Measurements from ENCODE around the gene PPHLN1. TPM values are rescaled to one million over a fixed set of nuclear protein-coding genes. Genes with fewer than 3 reads are reported as not detected.

PPHLN1 gene
- polyA plus RNA-seq, 4 donors = 58.9 to 75.7 (median 68.7) TPM

DNA sequence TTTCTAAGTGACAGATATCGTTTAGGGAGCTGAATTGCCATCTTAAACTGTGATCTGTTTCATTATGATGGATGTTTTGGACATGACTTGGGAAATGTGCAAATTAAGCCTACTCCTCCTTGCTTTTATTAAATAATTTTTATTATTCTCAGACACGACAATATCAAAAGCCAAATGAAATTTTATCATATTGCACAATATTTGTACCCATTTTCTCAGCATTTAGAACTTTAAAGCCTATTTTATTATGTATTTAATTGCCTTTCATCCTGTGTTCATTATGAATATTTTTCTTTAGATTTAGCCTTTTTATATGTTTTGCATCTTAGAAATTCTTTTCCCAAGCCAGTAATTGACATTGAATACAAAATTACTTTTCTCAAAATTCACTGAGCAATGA is 102.9 kb downstream of the PPHLN1 start:
- DNase-seq (ENCODE audit: low read depth in 4 of 4, low spot score in 2 of 4) = no peak

DNA sequence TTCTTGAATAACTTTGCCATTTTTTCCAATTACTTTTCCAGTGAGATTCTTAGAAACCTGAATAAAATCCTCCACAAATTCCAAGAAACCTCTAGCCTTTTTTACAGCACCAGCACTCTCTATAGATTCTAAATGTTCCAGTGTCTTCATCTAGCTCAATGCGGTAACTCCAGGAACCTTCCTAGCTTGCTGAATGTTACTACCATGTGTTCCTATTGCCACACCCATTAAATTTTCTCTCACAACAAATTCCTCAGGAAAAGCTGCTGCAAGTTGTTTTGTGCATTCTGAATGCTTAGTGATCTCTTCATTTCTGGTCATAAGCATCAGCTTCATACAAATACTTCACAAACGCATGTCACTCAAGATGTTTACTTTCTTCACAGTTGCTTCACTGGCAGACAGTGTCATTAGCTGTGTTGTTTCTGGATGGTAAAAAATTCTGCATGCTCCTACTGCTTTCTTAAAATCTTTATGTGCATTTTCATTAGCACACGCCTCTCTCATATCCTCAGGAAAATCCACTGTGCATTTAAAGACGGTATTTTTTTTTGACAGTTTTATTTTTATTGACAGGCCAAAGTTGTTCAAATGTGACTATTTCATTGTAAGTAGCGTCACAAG is 106.7 kb downstream of the PPHLN1 start:
- no peak for DNase-seq (ENCODE audit: low read depth in 4 of 4, low spot score in 2 of 4)

- no peak for DNase-seq (ENCODE audit: low read depth in 4 of 4, low spot score in 2 of 4)
Measured at GRCh38 chr12:42440608-42441007, 114.6 kb downstream of the PPHLN1 start.

GRCh38 chr12:42442311-42442759 is 116.4 kb downstream of the PPHLN1 start:
- no peak for DNase-seq (ENCODE audit: low read depth in 4 of 4, low spot score in 2 of 4)

GRCh38 chr12:42442888-42443287 is 116.9 kb downstream of the PPHLN1 start:
- DNase-seq (ENCODE audit: low read depth in 4 of 4, low spot score in 2 of 4) = no peak

DNA sequence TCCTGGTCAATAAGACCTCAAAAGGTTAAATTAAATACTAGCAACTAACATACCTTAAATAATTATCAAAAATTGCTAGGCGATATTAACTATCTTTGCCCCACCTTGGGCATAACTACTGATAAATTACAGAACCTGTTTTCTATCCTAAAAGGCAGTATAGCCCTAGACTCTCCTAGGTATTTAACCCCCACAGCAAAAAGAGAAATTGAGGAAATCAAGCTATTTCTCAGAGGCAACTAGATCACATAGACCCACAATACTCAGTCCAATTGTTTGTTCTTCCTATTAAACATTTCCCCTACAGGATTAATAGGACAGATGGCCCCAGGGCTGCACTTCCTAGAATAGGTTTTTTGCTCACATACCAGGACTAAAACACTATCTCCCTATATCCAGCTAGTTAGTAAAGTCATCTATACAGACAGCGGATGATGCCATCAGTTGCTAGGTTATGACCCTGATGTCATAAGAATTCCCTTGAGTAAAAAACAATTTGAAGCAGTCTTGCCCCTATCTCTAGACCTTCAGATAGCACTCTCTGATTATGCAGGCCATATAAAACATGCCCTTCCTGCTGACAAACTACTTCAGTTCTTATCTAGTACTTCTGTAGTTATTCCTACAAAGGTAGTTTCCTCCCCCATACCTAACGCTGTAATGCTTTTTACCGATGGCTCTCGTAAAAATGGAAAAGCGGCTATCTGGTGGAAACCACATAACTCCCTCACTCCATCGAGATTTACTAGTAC is 118.4 kb downstream of the PPHLN1 start:
- DNase-seq (ENCODE audit: low read depth in 4 of 4, low spot score in 2 of 4) = no peak

DNA sequence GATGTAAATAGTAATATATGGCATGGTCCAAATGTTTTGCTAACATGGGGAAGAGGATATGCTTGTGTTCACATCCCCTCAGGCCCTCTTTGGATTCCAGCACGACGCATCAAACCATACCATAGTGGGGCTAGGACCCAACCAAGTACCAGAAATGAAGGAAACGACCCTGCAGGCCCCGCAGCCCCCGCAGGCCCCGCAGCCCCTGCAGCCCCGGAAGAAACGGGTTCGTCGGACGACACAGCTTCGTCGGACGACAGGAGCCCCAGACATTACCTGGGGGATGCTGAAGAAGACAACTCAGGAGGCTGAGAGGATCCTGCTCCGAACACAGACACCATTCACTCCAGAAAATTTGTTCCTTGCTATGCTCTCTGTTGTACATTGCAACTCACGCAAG is 119.9 kb downstream of the PPHLN1 start:
- no peak for DNase-seq (ENCODE audit: low read depth in 4 of 4, low spot score in 2 of 4)

DNA sequence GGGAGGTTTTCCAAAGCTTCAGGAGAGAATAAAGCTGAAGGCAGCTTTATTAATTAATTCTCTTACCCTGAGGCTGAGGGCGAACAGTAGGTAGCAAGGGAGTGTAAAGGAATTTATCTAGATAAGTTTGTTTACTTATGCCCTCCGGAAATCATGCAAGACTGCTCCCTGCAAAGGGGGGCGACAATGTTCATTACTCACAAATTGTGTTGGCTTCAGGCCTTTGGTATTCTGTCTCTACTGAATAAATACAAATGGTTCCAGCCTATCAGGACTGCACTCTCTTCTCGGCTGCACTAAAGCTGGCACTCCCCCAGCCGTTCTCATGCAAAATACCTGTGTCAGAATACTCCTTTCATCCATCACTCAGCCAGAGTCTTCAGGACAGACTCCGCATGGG is 120.8 kb downstream of the PPHLN1 start:
- DNase-seq (ENCODE audit: low read depth in 4 of 4, low spot score in 2 of 4) = no peak

DNA sequence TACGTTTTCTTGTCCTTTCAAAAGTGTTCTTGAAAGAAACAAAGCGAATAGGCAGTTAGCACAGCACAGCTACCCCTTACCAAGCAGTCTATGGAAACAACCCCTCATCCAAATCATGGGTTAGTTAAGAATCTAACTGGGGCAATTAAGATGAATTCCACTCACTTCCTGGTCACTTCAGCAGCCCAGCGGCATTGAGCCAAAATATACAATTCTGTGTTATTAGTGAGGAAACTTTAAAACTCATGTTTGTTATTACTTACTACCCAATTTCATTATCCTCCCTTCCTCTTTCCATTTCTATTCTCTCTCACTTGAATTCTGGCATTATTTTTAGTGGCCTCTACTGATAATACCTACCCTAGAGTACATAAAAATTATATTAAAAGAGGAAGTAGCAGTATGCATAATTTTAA is 121.4 kb downstream of the PPHLN1 start:
- DNase-seq (ENCODE audit: low read depth in 4 of 4, low spot score in 2 of 4) = no peak

GRCh38 chr12:42448841-42449240 is 122.9 kb downstream of the PPHLN1 start:
- DNase-seq (ENCODE audit: low read depth in 4 of 4, low spot score in 2 of 4) = no peak

GRCh38 chr12:42450248-42450647 is 124.3 kb downstream of the PPHLN1 start:
- no peak for DNase-seq (ENCODE audit: low read depth in 4 of 4, low spot score in 2 of 4)

DNA sequence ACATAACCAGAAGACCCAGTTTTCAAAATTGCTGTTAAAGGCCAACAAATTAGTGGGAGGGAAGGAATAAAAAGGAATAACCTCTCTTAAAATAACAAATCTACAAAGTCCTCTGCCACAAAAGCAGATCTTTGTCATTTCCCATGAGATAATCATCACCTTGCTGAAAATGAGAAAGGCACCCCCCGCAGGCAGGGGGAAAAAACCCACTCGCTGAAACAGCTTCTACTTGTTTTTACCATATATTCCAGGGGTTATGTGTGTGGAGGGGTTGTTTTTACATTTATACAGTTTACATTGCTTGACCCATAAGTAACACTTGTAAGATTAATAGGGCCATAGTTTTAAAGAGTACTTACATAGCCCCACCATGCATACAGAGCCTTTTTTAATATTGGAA is 132.6 kb downstream of the PPHLN1 start:
- DNase-seq (ENCODE audit: low read depth in 4 of 4, low spot score in 2 of 4) = no peak

DNA sequence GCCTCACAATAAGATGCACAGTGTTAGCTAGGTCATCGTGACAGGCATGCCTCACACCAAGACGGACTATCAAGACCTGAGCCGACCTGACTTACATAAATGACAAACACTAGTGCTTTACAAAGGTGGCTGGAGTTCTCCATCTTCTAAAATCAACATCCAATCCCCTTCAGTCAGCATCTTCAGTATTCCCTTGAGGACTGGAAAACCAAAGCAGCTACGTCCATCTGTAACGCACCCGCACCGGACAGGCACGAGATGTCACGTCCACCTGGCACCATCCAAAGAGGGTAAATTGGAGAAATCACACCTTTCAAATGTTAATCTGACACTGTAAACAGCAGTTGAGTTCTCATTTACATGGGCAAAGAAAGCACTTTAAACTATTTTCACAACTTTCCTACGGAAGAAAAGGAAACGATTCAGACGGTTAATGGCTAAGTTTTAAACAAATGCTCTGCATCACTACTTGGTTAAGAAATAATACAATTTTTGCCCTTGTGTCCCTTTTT is 133.4 kb downstream of the PPHLN1 start:
- no peak for DNase-seq (ENCODE audit: low read depth in 4 of 4, low spot score in 2 of 4)

- DNase-seq (ENCODE audit: low read depth in 4 of 4, low spot score in 2 of 4) = no peak
Measured at GRCh38 chr12:42462486-42462885, 136.5 kb downstream of the PPHLN1 start.

DNA sequence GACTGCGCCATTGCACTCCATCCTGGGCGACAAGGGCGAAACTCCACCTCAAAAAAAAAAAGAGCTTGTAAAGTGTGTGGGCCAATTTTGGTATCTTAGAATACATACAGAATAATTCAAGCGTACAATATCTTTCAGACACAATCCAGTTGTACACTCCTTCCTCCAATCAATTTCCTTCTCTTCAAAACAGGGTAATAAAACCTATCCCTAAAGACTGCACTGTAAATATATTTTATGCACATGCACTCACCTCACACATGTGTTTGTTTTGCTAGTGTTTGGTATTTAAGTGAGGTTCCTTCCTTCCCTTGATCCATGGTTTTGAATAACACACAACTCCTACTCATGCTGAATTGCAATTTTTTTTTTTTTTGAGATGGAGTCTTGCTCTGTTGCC is 137.7 kb downstream of the PPHLN1 start:
- no peak for DNase-seq (ENCODE audit: low read depth in 4 of 4, low spot score in 2 of 4)

- no peak for DNase-seq (ENCODE audit: low read depth in 4 of 4, low spot score in 2 of 4)
Measured at GRCh38 chr12:42468341-42468821, 142.4 kb downstream of the PPHLN1 start.

GRCh38 chr12:42468921-42469320 is 143.0 kb downstream of the PPHLN1 start:
- DNase-seq (ENCODE audit: low read depth in 4 of 4, low spot score in 2 of 4) = no peak

DNA sequence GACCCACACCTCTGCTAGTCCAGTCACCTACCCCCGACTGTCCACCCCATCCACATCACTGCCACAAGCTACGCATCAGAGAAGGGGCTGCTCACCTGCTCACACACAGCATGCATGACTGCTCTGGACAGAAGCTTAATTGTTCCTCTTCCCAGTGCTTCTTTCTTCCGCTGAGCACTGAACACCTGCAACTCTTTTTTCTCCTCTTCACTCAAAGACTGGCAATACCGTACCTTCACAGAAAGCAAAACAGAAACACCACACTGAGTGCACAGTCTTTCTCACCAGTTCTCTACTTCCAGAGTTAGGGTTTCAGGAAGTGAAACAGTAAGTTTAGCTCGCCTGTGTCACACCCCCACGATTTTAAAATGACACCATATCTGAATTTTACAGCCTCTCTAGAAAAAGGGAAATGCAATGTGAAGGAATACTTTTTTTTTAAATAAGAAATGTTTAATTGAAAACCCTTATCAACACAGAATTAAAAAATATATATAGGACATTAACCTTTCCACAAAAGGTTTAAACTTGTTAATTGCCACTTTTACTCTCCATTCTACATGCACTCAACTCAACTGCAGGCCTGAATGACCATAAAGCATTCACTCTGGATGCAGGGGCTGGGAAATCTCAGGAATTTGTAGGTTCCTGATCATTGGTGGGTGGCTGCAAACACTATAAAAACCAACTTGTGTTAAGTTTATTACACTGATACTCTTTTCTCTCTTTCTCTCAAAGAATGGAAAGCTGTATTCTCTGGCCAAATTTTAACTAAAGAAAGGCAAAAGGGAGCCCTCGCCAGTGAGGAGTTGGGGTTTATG is 143.6 kb downstream of the PPHLN1 start:
- DNase-seq (ENCODE audit: low read depth in 4 of 4, low spot score in 2 of 4) = no peak

DNA sequence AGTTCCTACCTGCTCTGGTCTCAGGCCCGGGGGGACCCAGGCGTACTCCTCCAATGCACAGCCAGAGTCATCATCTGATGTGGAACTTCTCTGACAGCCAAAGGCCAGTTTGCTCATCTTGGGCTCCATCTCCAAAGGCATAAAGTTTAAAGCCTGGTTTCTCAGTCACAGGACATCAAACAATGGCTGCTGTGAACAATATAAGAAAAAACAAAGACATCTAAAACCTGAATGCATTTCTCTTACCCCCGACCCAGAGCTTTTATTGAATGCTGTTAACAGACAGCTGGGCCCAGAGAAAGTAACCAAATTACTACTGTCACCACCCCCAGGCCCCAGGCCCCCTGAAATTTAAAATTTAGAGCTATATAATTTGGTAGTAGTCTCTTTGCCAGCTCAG is 146.4 kb downstream of the PPHLN1 start:
- DNase-seq (ENCODE audit: low read depth in 4 of 4, low spot score in 2 of 4) = no peak

- no peak for DNase-seq (ENCODE audit: low read depth in 4 of 4, low spot score in 2 of 4)
Measured at GRCh38 chr12:42473130-42473529, 147.2 kb downstream of the PPHLN1 start.

GRCh38 chr12:42473561-42473960 is 147.6 kb downstream of the PPHLN1 start:
- DNase-seq (ENCODE audit: low read depth in 4 of 4, low spot score in 2 of 4) = no peak

Measured in left renal cortex interstitium (tissue), 4 donors.